Prostate gland (tissue), 2 donors: ENCODE results near the gene L3HYPDH. TPM values are rescaled to one million over a fixed set of nuclear protein-coding genes. Genes with fewer than 3 reads are reported as not detected.

Experiments
- DNase-seq: peaks from one replicate; pipeline ENCODE4 v3.0.0-alpha.2; 2019; ENCODE audit warnings: low spot score
- H3K27ac ChIP-seq, 2 donors: fragments of 200-600 bp; sonication (generic); 2 replicates each; pipeline ENCODE4 v1.5.1; 2017 to 2019
- H3K27me3 ChIP-seq: fragments of 200-600 bp; sonication (generic); replicated peaks from 2 replicates; pipeline ENCODE4 v1.5.1; 2019; ENCODE audit not compliant: insufficient read depth
- H3K36me3 ChIP-seq, 2 donors: fragments of 200-600 bp; sonication (generic); 1 replicate in 1 of 2; 2 replicates in 1 of 2; pipeline versions ENCODE4 v1.5.1 to v1.8.1; 2017 to 2019
- H3K4me1 ChIP-seq: fragments of 200-600 bp; sonication (generic); replicated peaks from 2 replicates; pipeline ENCODE4 v1.5.1; 2019
- H3K4me3 ChIP-seq, 2 donors: fragments of 200-600 bp; sonication (generic); 2 replicates each; pipeline ENCODE4 v1.5.1; 2017 to 2019
- H3K9me3 ChIP-seq: fragments of 200-600 bp; sonication (generic); 2 replicates; pipeline ENCODE4 v1.5.1; 2017
- POLR2A ChIP-seq: fragments of 450-650 bp; IDR thresholded peaks from one replicate; pipeline ENCODE4 v1.6.1; 2016; ENCODE audit warnings: antibody characterized with exemption, mild to moderate bottlenecking
- POLR2AphosphoS5 ChIP-seq: sonication (generic); formaldehyde crosslinking; IDR thresholded peaks from one replicate; pipeline ENCODE4 v1.6.1; 2017; ENCODE audit warnings: antibody characterized with exemption
- WGBS: methylation state at CpG from one replicate; pipeline ENCODE4 v1.1.5; 2018; 5-methylcytosine and 5-hydroxymethylcytosine counted together
- intact Hi-C: fragments of 100-400 bp; cut with DNase I; formaldehyde crosslinking; loops from one replicate; pipeline ENCODE4 v1.14.2; 2022
- total RNA-seq, 2 donors: library from RNA; depleted of rRNA; stranded (reverse); fragments of >200 nt; gene quantifications; one replicate each; pipeline ENCODE4 v1.1.0, GENCODE V29; 2016
- TF ChIP-seq, protein P1 (sequence below), 4 experiments: fragments of 200-600 bp in 2 of 4; fragments of 450-650 bp in 2 of 4; sonication (generic) in 2 of 4; IDR thresholded peaks; 1 replicate in 3 of 4; 2 replicates in 1 of 4; pipeline ENCODE4 v1.5.1; 2016 to 2019; ENCODE audit warnings: antibody characterized with exemption in 4 of 4, mild to moderate bottlenecking in 2 of 4, moderate library complexity in 2 of 4

Gene L3HYPDH
- total RNA-seq, result 10 to 100 TPM; 34.6 to 50.3 TPM

DNA sequence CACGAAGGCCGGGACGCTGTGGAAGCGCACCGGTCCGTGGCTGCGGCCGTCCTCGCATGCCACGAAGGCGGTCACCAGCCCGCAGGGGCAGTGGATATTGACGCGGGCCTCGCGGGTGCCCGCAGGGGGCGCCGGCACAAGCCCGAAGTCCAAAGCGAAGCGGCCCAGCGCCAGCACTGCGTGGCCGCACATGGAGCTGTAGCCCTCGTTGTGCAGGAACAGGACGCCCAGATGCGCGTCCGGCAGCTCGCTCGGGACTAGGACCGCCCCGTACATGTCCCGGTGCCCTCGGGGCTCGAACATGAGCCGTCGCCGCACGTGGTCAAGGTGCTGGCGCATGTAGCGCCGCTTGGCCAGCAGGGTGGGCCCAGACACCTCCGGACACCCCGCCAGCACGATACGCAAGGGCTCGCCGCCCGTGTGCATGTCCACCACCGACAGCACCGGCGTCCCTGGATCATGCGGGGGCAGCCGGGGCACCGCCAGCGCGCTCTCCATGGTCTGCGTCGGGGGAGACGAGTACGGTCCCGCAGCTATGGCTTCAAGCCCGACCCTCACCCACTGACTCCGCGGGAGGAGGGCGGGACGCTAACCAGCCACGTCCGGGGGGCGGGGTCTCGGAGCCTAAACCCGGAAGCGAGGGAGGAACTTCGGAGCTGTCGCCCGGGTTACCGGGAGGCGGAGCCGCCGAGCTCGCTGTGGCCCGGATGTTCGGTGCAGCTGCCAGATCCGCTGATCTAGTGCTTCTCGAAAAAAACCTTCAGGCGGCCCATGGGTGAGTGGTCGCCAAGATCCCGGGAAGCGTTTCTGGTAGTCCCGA, at the start of gene L3HYPDH, which contains the start of gene JKAMP:
L3HYPDH (minus strand) TSS at position 590 of the 820 bp plus-strand sequence; CDS start at position 498, 92 bp downstream.
JKAMP (plus strand) TSS at position 699 of the 820 bp plus-strand sequence; CDS start at position 772, 73 bp downstream.
- H3K4me1 ChIP-seq, result no peaks in the 10 kb centered on the region
- peak; percentile 96 for DNase-seq

DNA sequence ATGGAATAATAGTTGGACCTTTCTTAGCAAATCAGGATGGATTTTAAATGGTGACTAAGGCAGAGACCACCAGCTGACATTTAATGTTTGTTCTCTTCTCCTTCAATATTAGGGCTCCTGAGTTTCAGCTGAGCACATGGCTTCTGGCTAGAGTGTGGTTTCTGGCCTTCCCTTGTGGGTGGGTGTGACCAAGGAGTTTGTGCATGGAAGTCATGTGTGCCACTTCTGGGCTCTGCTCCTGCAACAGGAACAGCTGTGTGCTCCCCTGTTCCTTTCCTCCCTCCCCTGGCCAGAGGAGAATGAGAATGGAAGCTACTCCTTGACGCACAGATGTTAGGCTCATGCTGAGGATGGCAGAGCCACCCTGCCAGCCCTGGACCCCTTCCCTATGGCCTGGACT, 48.2 kb upstream of the L3HYPDH start:
- Histone ChIP-seq H3K27me3 (no peaks in the 10 kb centered on the region), H3K4me3 (no peak overlapping the region), H3K27ac (no peak overlapping the region), H3K36me3 (no peaks in the 10 kb centered on the region), H3K4me1 (no peaks in the 10 kb centered on the region), H3K9me3 (no peaks in the 10 kb centered on the region)
- WGBS, result 93% methylated on average over 1 of the region's 1 CpG
- no peak for DNase-seq
- TF ChIP-seq POLR2AphosphoS5, result no peak
- TF ChIP-seq, protein P1, sequence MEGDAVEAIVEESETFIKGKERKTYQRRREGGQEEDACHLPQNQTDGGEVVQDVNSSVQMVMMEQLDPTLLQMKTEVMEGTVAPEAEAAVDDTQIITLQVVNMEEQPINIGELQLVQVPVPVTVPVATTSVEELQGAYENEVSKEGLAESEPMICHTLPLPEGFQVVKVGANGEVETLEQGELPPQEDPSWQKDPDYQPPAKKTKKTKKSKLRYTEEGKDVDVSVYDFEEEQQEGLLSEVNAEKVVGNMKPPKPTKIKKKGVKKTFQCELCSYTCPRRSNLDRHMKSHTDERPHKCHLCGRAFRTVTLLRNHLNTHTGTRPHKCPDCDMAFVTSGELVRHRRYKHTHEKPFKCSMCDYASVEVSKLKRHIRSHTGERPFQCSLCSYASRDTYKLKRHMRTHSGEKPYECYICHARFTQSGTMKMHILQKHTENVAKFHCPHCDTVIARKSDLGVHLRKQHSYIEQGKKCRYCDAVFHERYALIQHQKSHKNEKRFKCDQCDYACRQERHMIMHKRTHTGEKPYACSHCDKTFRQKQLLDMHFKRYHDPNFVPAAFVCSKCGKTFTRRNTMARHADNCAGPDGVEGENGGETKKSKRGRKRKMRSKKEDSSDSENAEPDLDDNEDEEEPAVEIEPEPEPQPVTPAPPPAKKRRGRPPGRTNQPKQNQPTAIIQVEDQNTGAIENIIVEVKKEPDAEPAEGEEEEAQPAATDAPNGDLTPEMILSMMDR (IDR thresholded peaks at IDR 0.05), result no peak
- TF ChIP-seq POLR2A, result no peak
- intact Hi-C loops, result no loop called here

More for the DNA sequence above, at the start of gene L3HYPDH, which contains the start of gene JKAMP:
- H3K9me3 ChIP-seq, result no peaks in the 10 kb centered on the region
- under 1% methylated on average over 80 of the region's 92 CpGs for WGBS
- H3K27ac ChIP-seq, result peak within 1 kb of the TSS; percentile 92 to 95
- H3K27me3 ChIP-seq, result no peaks in the 10 kb centered on the region
- H3K36me3 ChIP-seq, result peaks cover 0 to 2% of the 10 kb centered on the region in 2 donors
- H3K4me3 ChIP-seq, result peak within 1 kb of the TSS; percentile 81 to 89
- TF ChIP-seq POLR2AphosphoS5 (peak; percentile 85), POLR2A (peak; percentile 78)
- TF ChIP-seq, protein P1 (IDR thresholded peaks at IDR 0.05), result peak in 3 of 4 experiments; percentile 34 to 66 (median 48)
- intact Hi-C loops, result no loop called here

GRCh38 chr14:59530349-59530748, 46.1 kb upstream of the L3HYPDH start:
- H3K27me3 ChIP-seq, result no peaks in the 10 kb centered on the region
- H3K27ac ChIP-seq, result no peak overlapping the region
- no peak overlapping the region for H3K4me3 ChIP-seq
- TF ChIP-seq POLR2A (no peak), POLR2AphosphoS5 (no peak)
- TF ChIP-seq, protein P1 (IDR thresholded peaks at IDR 0.05), result no peak
- no peaks in the 10 kb centered on the region for H3K36me3 ChIP-seq
- H3K9me3 ChIP-seq, result no peaks in the 10 kb centered on the region
- DNase-seq, result no peak
- intact Hi-C loops, result no loop called here
- H3K4me1 ChIP-seq, result no peaks in the 10 kb centered on the region

DNA sequence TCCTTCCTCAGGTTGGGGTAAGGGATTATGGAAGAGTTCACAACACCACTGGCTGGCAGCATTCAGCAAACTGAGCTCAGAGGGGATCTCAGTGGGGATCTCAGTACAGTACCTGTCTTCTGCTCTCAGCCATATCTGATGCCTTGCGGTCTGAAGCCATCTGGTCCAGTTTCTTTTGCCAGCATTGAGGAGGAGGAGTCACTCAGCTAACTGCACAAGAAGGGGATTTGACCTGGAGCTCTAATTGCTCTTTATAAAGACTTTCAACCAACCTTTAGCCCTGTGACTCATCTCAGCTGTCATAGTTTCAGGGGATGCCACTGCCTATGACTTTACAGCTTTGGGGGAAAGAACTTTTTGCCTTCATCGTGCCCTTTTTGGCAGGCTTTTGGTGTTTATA, 45.0 kb upstream of the L3HYPDH start:
- no peak overlapping the region for H3K27ac ChIP-seq
- 45% methylated on average over 2 of the region's 2 CpGs for WGBS
- no peaks in the 10 kb centered on the region for H3K27me3 ChIP-seq
- H3K36me3 ChIP-seq, result no peaks in the 10 kb centered on the region
- intact Hi-C loops, result no loop called here
- TF ChIP-seq POLR2AphosphoS5, result no peak
- no peak for TF ChIP-seq POLR2A
- TF ChIP-seq, protein P1 (IDR thresholded peaks at IDR 0.05), result no peak
- no peaks in the 10 kb centered on the region for H3K4me1 ChIP-seq
- no peak for DNase-seq
- H3K4me3 ChIP-seq, result no peak overlapping the region
- no peaks in the 10 kb centered on the region for H3K9me3 ChIP-seq

GRCh38 chr14:59520224-59520623, 36.0 kb upstream of the L3HYPDH start:
- DNase-seq, result no peak
- Histone ChIP-seq H3K4me1 (no peaks in the 10 kb centered on the region), H3K27me3 (no peaks in the 10 kb centered on the region), H3K27ac (no peak overlapping the region), H3K9me3 (no peaks in the 10 kb centered on the region), H3K4me3 (no peak overlapping the region), H3K36me3 (no peaks in the 10 kb centered on the region)
- 59% methylated on average over 3 of the region's 3 CpGs for WGBS
- intact Hi-C loops, result no loop called here
- TF ChIP-seq POLR2AphosphoS5 (no peak), POLR2A (no peak)
- TF ChIP-seq, protein P1 (IDR thresholded peaks at IDR 0.05), result no peak
